22Rv1 (cell line): ENCODE data around the gene ABCD3.

Source experiments
- ZFX ChIP-seq: fragments of 450-650 bp; IDR thresholded peaks from 2 replicates; pipeline ENCODE4 v1.6.1; 2017; ENCODE audit warnings: antibody characterized with exemption, borderline replicate concordance
- TF ChIP-seq, protein P1 (sequence below): fragments of 450-650 bp; IDR thresholded peaks from 2 replicates; pipeline ENCODE4 v1.5.1; 2017; ENCODE audit warnings: mild to moderate bottlenecking

DNA sequence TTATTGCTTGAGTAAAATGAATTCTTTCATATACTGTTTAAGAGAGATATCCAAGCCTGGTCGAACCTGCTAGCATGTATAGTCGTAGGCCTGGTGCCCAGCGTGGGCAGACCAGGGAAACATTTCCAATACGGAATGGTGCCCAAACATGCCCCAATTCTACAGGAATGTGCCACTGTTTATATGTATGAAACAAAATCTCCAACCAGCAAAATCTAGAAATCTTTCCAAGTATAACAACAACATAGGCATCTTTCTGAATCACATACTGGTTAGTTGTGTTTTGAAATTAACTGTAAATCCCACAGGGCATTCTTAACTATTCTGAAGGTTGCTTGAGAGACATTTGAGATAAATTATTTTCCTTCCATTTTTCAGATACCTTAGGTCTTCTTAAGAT lies 17.0 kb upstream of the ABCD3 start:
- TF ChIP-seq, protein P1, sequence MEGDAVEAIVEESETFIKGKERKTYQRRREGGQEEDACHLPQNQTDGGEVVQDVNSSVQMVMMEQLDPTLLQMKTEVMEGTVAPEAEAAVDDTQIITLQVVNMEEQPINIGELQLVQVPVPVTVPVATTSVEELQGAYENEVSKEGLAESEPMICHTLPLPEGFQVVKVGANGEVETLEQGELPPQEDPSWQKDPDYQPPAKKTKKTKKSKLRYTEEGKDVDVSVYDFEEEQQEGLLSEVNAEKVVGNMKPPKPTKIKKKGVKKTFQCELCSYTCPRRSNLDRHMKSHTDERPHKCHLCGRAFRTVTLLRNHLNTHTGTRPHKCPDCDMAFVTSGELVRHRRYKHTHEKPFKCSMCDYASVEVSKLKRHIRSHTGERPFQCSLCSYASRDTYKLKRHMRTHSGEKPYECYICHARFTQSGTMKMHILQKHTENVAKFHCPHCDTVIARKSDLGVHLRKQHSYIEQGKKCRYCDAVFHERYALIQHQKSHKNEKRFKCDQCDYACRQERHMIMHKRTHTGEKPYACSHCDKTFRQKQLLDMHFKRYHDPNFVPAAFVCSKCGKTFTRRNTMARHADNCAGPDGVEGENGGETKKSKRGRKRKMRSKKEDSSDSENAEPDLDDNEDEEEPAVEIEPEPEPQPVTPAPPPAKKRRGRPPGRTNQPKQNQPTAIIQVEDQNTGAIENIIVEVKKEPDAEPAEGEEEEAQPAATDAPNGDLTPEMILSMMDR = no peak
- no peak for TF ChIP-seq ZFX
